Activated CD8-positive, alpha-beta T cell treated with anti-CD3 and anti-CD28 coated beads, Interleukin-2, amount 10 ng/mL, durations not matched to agents 7 days and 5 days (primary cell): ENCODE measurements around the gene SLC4A3. TPM values are rescaled to one million over a fixed set of nuclear protein-coding genes. Genes with fewer than 3 reads are reported as not detected.

ENCODE experiments used
- ATAC-seq: fragments of 150-1000 bp; cut with Tn5 transposase; one replicate; pipeline ENCODE4 v1.10.0; 2021; ENCODE audit warnings: moderate library complexity
- CTCF ChIA-PET: fragments of 350-600 bp; sonication (Branson Sonifier 250); formaldehyde crosslinking; loops from one replicate; lab custom pipeline; 2021; ENCODE audit warnings: antibody characterized with exemption; lab: Charles Lee
- POLR2A ChIA-PET: fragments of 350-600 bp; sonication (Branson Sonifier 250); formaldehyde crosslinking; loops from one replicate; lab custom pipeline; 2021; ENCODE audit warnings: antibody characterized with exemption; lab: Charles Lee
- DNase-seq: peaks from one replicate; pipeline ENCODE4 v3.0.0-alpha.2; 2020
- H3K27ac Mint-ChIP-seq: one replicate; pipeline ENCODE4 v1.8.0; 2021; ENCODE audit warnings: mild to moderate bottlenecking, mixed read lengths
- H3K27me3 Mint-ChIP-seq: one replicate; pipeline ENCODE4 v1.8.0; 2021; ENCODE audit warnings: low read depth, mixed read lengths
- H3K36me3 Mint-ChIP-seq: one replicate; pipeline ENCODE4 v1.8.0; 2021; ENCODE audit warnings: low read depth, mixed read lengths
- H3K4me1 Mint-ChIP-seq: one replicate; pipeline ENCODE4 v1.8.0; 2021; ENCODE audit warnings: low read depth, mixed read lengths
- H3K4me3 Mint-ChIP-seq: one replicate; pipeline ENCODE4 v1.8.0; 2021; ENCODE audit warnings: mild to moderate bottlenecking, mixed read lengths
- H3K9me3 Mint-ChIP-seq: one replicate; pipeline ENCODE4 v1.8.0; 2022; ENCODE audit warnings: mixed read lengths; ENCODE audit not compliant: insufficient read depth
- total RNA-seq, 2 experiments: library from RNA; stranded (reverse); gene quantifications; one replicate each; pipeline ENCODE4 v1.2.3, GENCODE V29; 2021

Gene SLC4A3
- total RNA-seq, 2 experiments from 2014 or later, result not detected

GRCh38 chr2:219614076-219614860 lies 13.2 kb upstream of the SLC4A3 start:
- Mint-ChIP-seq H3K4me3 (no peak overlapping the region), H3K4me1 (peaks cover 16% of the 10 kb centered on the region), H3K27me3 (no peaks in the 10 kb centered on the region), H3K36me3 (peaks cover 18% of the 10 kb centered on the region), H3K9me3 (no peaks in the 10 kb centered on the region), H3K27ac (no peak overlapping the region)
- peak; percentile 11 for ATAC-seq
- no peak for DNase-seq
- ChIA-PET CTCF (no interaction called here), POLR2A (no interaction called here)

GRCh38 chr2:219615036-219615435 lies 12.4 kb upstream of the SLC4A3 start:
- DNase-seq (no peak), ATAC-seq (no peak)
- Mint-ChIP-seq H3K27ac (no peak overlapping the region), H3K4me3 (no peak overlapping the region), H3K9me3 (no peaks in the 10 kb centered on the region), H3K27me3 (no peaks in the 10 kb centered on the region), H3K4me1 (peaks cover 16% of the 10 kb centered on the region), H3K36me3 (peaks cover 15% of the 10 kb centered on the region)
- ChIA-PET POLR2A (no interaction called here), CTCF (no interaction called here)

- ATAC-seq, result no peak
- no peaks in the 10 kb centered on the region for H3K9me3 Mint-ChIP-seq
These were observed 11.5 kb upstream of the SLC4A3 start for GRCh38 chr2:219615894-219616293.

GRCh38 chr2:219616550-219616949 lies 10.9 kb upstream of the SLC4A3 start:
- H3K36me3 Mint-ChIP-seq, result peaks cover 11% of the 10 kb centered on the region
- no peak overlapping the region for H3K27ac Mint-ChIP-seq
- POLR2A ChIA-PET, result no interaction called here
- H3K4me1 Mint-ChIP-seq, result peaks cover 11% of the 10 kb centered on the region
- H3K9me3 Mint-ChIP-seq, result no peaks in the 10 kb centered on the region
- DNase-seq (no peak), ATAC-seq (no peak)
- peaks cover 10% of the 10 kb centered on the region for H3K27me3 Mint-ChIP-seq
- CTCF ChIA-PET, result no interaction called here
- H3K4me3 Mint-ChIP-seq, result no peak overlapping the region

More at GRCh38 chr2:219615894-219616293, 11.5 kb upstream of the SLC4A3 start:
- no peak overlapping the region for H3K27ac Mint-ChIP-seq
- POLR2A ChIA-PET, result no interaction called here
- H3K4me1 Mint-ChIP-seq, result peaks cover 16% of the 10 kb centered on the region
- CTCF ChIA-PET, result no interaction called here
- H3K27me3 Mint-ChIP-seq, result peaks cover 4% of the 10 kb centered on the region
- no peak overlapping the region for H3K4me3 Mint-ChIP-seq
- no peak for DNase-seq
- H3K36me3 Mint-ChIP-seq, result peaks cover 15% of the 10 kb centered on the region

GRCh38 chr2:219618733-219619122 lies 8.7 kb upstream of the SLC4A3 start:
- POLR2A ChIA-PET, result no interaction called here

GRCh38 chr2:219619235-219619634 lies 8.2 kb upstream of the SLC4A3 start:
- ChIA-PET POLR2A (no interaction called here), CTCF (interaction anchor here (0.7 to 1.1 kb wide), 2 partner anchors 22 to 24 kb away, joined by 3 read pairs; no protein-coding TSS in a partner anchor)
- H3K27ac Mint-ChIP-seq, result no peak overlapping the region
- no peak for ATAC-seq
- H3K36me3 Mint-ChIP-seq, result peaks cover 9% of the 10 kb centered on the region
- no peaks in the 10 kb centered on the region for H3K4me1 Mint-ChIP-seq
- H3K9me3 Mint-ChIP-seq, result no peaks in the 10 kb centered on the region
- peaks cover 25% of the 10 kb centered on the region for H3K27me3 Mint-ChIP-seq
- DNase-seq, result no peak
- no peak overlapping the region for H3K4me3 Mint-ChIP-seq

More at GRCh38 chr2:219618733-219619122, 8.7 kb upstream of the SLC4A3 start:
- H3K4me1 Mint-ChIP-seq, result no peaks in the 10 kb centered on the region
- CTCF ChIA-PET, result interaction anchor here (0.7 to 1.1 kb wide), 2 partner anchors 23 to 24 kb away, joined by 3 read pairs; no protein-coding TSS in a partner anchor
- peaks cover 20% of the 10 kb centered on the region for H3K27me3 Mint-ChIP-seq
- ATAC-seq (no peak), DNase-seq (no peak)
- H3K27ac Mint-ChIP-seq, result no peak overlapping the region
- H3K4me3 Mint-ChIP-seq, result no peak overlapping the region
- peaks cover 9% of the 10 kb centered on the region for H3K36me3 Mint-ChIP-seq
- H3K9me3 Mint-ChIP-seq, result no peaks in the 10 kb centered on the region

GRCh38 chr2:219620546-219620945 lies 6.9 kb upstream of the SLC4A3 start:
- Mint-ChIP-seq H3K27me3 (peaks cover 30% of the 10 kb centered on the region), H3K27ac (no peak overlapping the region)
- CTCF ChIA-PET, result no interaction called here

GRCh38 chr2:219621935-219622334 lies 5.5 kb upstream of the SLC4A3 start:
- no peak for ATAC-seq
- no peaks in the 10 kb centered on the region for H3K9me3 Mint-ChIP-seq
- H3K27me3 Mint-ChIP-seq, result peaks cover 39% of the 10 kb centered on the region
- ChIA-PET POLR2A (no interaction called here), CTCF (interaction anchor here (0.9 kb wide), 1 partner anchor 81 kb away, joined by 4 read pairs; no protein-coding TSS in a partner anchor)
- H3K4me1 Mint-ChIP-seq, result peaks cover 3% of the 10 kb centered on the region
- no peak overlapping the region for H3K27ac Mint-ChIP-seq
- DNase-seq, result no peak
- H3K36me3 Mint-ChIP-seq, result no peaks in the 10 kb centered on the region
- H3K4me3 Mint-ChIP-seq, result no peak overlapping the region

More at GRCh38 chr2:219620546-219620945, 6.9 kb upstream of the SLC4A3 start:
- Mint-ChIP-seq H3K4me1 (no peaks in the 10 kb centered on the region), H3K9me3 (no peaks in the 10 kb centered on the region), H3K36me3 (no peaks in the 10 kb centered on the region), H3K4me3 (no peak overlapping the region)
- no peak for DNase-seq
- no peak for ATAC-seq
- POLR2A ChIA-PET, result interaction anchor here (0.6 kb wide), 1 partner anchor 208 kb away, joined by 3 read pairs; no protein-coding TSS in a partner anchor

GRCh38 chr2:219622472-219622871 lies 5.0 kb upstream of the SLC4A3 start:
- ATAC-seq (no peak), DNase-seq (no peak)
- no peaks in the 10 kb centered on the region for H3K36me3 Mint-ChIP-seq
- no peaks in the 10 kb centered on the region for H3K9me3 Mint-ChIP-seq
- peaks cover 5% of the 10 kb centered on the region for H3K4me1 Mint-ChIP-seq
- ChIA-PET POLR2A (no interaction called here), CTCF (interaction anchor here (0.9 kb wide), 1 partner anchor 82 kb away, joined by 4 read pairs; no protein-coding TSS in a partner anchor)
- peaks cover 42% of the 10 kb centered on the region for H3K27me3 Mint-ChIP-seq
- no peak overlapping the region for H3K4me3 Mint-ChIP-seq
- H3K27ac Mint-ChIP-seq, result no peak overlapping the region

- ChIA-PET CTCF (interaction anchor here (1.5 kb wide), 1 partner anchor 18 kb away, joined by 3 read pairs; no protein-coding TSS in a partner anchor), POLR2A (no interaction called here)
- Mint-ChIP-seq H3K27ac (no peak overlapping the region), H3K4me3 (no peak overlapping the region), H3K9me3 (no peaks in the 10 kb centered on the region), H3K27me3 (peaks cover 46% of the 10 kb centered on the region), H3K4me1 (peaks cover 5% of the 10 kb centered on the region), H3K36me3 (no peaks in the 10 kb centered on the region)
- ATAC-seq, result no peak
- DNase-seq, result no peak
These were observed 2.9 kb upstream of the SLC4A3 start for GRCh38 chr2:219624565-219624964.

- no peaks in the 10 kb centered on the region for H3K36me3 Mint-ChIP-seq
- CTCF ChIA-PET, result no interaction called here
These were observed 2.3 kb upstream of the SLC4A3 start for GRCh38 chr2:219625179-219625578.

GRCh38 chr2:219626540-219626939 lies 890 bp upstream of the SLC4A3 start:
- Mint-ChIP-seq H3K9me3 (no peaks in the 10 kb centered on the region), H3K4me3 (peak overlapping the region; percentile 36), H3K27me3 (peaks cover 36% of the 10 kb centered on the region), H3K27ac (no peak overlapping the region), H3K4me1 (peaks cover 5% of the 10 kb centered on the region), H3K36me3 (no peaks in the 10 kb centered on the region)
- ChIA-PET POLR2A (no interaction called here), CTCF (interaction anchor here (1.0 kb wide), 1 partner anchor 16 kb away, joined by 3 read pairs; no protein-coding TSS in a partner anchor)
- ATAC-seq (no peak), DNase-seq (no peak)

More at GRCh38 chr2:219625179-219625578, 2.3 kb upstream of the SLC4A3 start:
- Mint-ChIP-seq H3K4me1 (peaks cover 5% of the 10 kb centered on the region), H3K9me3 (no peaks in the 10 kb centered on the region), H3K4me3 (no peak overlapping the region), H3K27me3 (peaks cover 46% of the 10 kb centered on the region), H3K27ac (no peak overlapping the region)
- DNase-seq, result no peak
- ATAC-seq, result no peak
- POLR2A ChIA-PET, result no interaction called here
